IPS-18c (cell line): Measurements from ENCODE around the gene ZNF454.

Experiments
- H3K4me3 ChIP-seq: 2 replicates; pipeline ENCODE4 v1.7.0; 2013; ENCODE audit warnings: low read depth, mild to moderate bottlenecking, low read length, moderate library complexity; ENCODE audit not compliant: insufficient read depth
- H3K9me3 ChIP-seq: one replicate; pipeline ENCODE4 v1.6.1; 2013; ENCODE audit warnings: mild to moderate bottlenecking, low read length, moderate library complexity; ENCODE audit not compliant: control insufficient read depth, insufficient read depth

ZNF454 gene

GRCh38 chr5:178940569-178941360 lies at the start of gene ZNF454:
TSS of gene ZNF454 (plus strand) at chr5:178941198. CDS start at chr5:178942792, 1,594 bp downstream.
- peaks cover 40% of the 10 kb centered on the region for H3K9me3 ChIP-seq
- H3K4me3 ChIP-seq, result peak within 1 kb of the TSS; percentile 59

- Histone ChIP-seq H3K4me3 (peak within 1 kb of the TSS; percentile 81), H3K9me3 (no peaks in the 10 kb centered on the region)
Observed at GRCh38 chr5:178895615-178896571, 45.1 kb upstream of the ZNF454 start, which contains the start of gene ZFP2. TSS of gene ZFP2 (plus strand) at chr5:178895913. CDS start at chr5:178931314, 35,401 bp downstream.

- H3K4me3 ChIP-seq, result no peak overlapping the region
- H3K9me3 ChIP-seq, result peaks cover 2% of the 10 kb centered on the region
Observed at GRCh38 chr5:178899289-178899688, 41.7 kb upstream of the ZNF454 start.

- H3K9me3 ChIP-seq, result peaks cover 2% of the 10 kb centered on the region
- no peak overlapping the region for H3K4me3 ChIP-seq
Observed at GRCh38 chr5:178902849-178903248, 38.1 kb upstream of the ZNF454 start.

GRCh38 chr5:178931846-178932760 lies 8.9 kb upstream of the ZNF454 start:
- Histone ChIP-seq H3K4me3 (no peak overlapping the region; the same call in 1 of the 2 replicates), H3K9me3 (peaks cover 38% of the 10 kb centered on the region)

- Histone ChIP-seq H3K9me3 (peaks cover 37% of the 10 kb centered on the region), H3K4me3 (peak overlapping the region; percentile 59)
Observed at GRCh38 chr5:178941361-178941760, 363 bp downstream of the ZNF454 start.

GRCh38 chr5:178965465-178966055 lies 24.6 kb downstream of the ZNF454 start:
- Histone ChIP-seq H3K9me3 (peaks cover 39% of the 10 kb centered on the region), H3K4me3 (no peak overlapping the region)

- no peak overlapping the region for H3K4me3 ChIP-seq
- H3K9me3 ChIP-seq, result peaks cover 29% of the 10 kb centered on the region
Observed at GRCh38 chr5:178981381-178981780, 40.4 kb downstream of the ZNF454 start.

- H3K9me3 ChIP-seq, result peaks cover 34% of the 10 kb centered on the region
- H3K4me3 ChIP-seq, result no peak overlapping the region
Observed at GRCh38 chr5:178982941-178983340, 41.9 kb downstream of the ZNF454 start.

GRCh38 chr5:178983728-178984127 lies 42.7 kb downstream of the ZNF454 start:
- peaks cover 34% of the 10 kb centered on the region for H3K9me3 ChIP-seq
- no peak overlapping the region for H3K4me3 ChIP-seq

GRCh38 chr5:178984145-178985072 lies 43.4 kb downstream of the ZNF454 start:
- Histone ChIP-seq H3K9me3 (peaks cover 34% of the 10 kb centered on the region), H3K4me3 (no peak overlapping the region)

- Histone ChIP-seq H3K9me3 (peaks cover 30% of the 10 kb centered on the region), H3K4me3 (no peak overlapping the region)
Observed at GRCh38 chr5:178986326-178986960, 45.4 kb downstream of the ZNF454 start.

GRCh38 chr5:178988436-178989220 lies 47.6 kb downstream of the ZNF454 start:
- no peak overlapping the region for H3K4me3 ChIP-seq

GRCh38 chr5:178989311-178989710 lies 48.3 kb downstream of the ZNF454 start:
- H3K9me3 ChIP-seq, result peaks cover 21% of the 10 kb centered on the region
- no peak overlapping the region for H3K4me3 ChIP-seq

More at GRCh38 chr5:178988436-178989220, 47.6 kb downstream of the ZNF454 start:
- H3K9me3 ChIP-seq, result peaks cover 20% of the 10 kb centered on the region
